Body of pancreas (tissue), 4 donors: ENCODE results near the gene PPFIA4.

Experiments
- POLR2A ChIP-seq, 3 donors: fragments of 450-650 bp; IDR thresholded peaks; one replicate each; pipeline ENCODE4 v1.6.1; 2016; ENCODE audit warnings: antibody characterized with exemption in 3 of 3, mild to moderate bottlenecking in 2 of 3
- TF ChIP-seq, protein P1 (sequence below), 7 experiments: fragments of 450-650 bp in 4 of 7; fragments of 200-600 bp in 3 of 7; sonication (generic) in 3 of 7; IDR thresholded peaks; one replicate each; pipeline ENCODE4 v1.5.1; 2016 to 2019; ENCODE audit warnings: antibody characterized with exemption in 7 of 7

- TF ChIP-seq, protein P1, sequence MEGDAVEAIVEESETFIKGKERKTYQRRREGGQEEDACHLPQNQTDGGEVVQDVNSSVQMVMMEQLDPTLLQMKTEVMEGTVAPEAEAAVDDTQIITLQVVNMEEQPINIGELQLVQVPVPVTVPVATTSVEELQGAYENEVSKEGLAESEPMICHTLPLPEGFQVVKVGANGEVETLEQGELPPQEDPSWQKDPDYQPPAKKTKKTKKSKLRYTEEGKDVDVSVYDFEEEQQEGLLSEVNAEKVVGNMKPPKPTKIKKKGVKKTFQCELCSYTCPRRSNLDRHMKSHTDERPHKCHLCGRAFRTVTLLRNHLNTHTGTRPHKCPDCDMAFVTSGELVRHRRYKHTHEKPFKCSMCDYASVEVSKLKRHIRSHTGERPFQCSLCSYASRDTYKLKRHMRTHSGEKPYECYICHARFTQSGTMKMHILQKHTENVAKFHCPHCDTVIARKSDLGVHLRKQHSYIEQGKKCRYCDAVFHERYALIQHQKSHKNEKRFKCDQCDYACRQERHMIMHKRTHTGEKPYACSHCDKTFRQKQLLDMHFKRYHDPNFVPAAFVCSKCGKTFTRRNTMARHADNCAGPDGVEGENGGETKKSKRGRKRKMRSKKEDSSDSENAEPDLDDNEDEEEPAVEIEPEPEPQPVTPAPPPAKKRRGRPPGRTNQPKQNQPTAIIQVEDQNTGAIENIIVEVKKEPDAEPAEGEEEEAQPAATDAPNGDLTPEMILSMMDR (IDR thresholded peaks at IDR 0.05), result no peak
- no peak for TF ChIP-seq POLR2A (IDR thresholded peaks at IDR 0.05)
These were observed 56.5 kb downstream of the PPFIA4 start for GRCh38 chr1:203082571-203083462.
